Stimulated activated naive B cell treated with anti-CD40 and anti-IgM and Interleukin-4, amounts not matched to agents 10 μg/mL and 1 μg/mL and 100 μg/mL, for 72 hours (primary cell): ENCODE measurements around the gene SNF8.
A peak's percentile ranks its signal among the peaks of the same experiment; 100 is the strongest.
"Not testable (repeated sequence)": the region's sequence is repeated elsewhere in the genome, so short reads cannot be mapped to it uniquely, and the experiment has no call there.

ENCODE experiments used
- ATAC-seq, 2 donors: fragments of 150-1000 bp; cut with Tn5 transposase; replicated peaks; 2 replicates each; pipeline ENCODE4 v1.10.0; 2021; ENCODE audit warnings: moderate library complexity in 1 of 2
- DNase-seq: peaks from one replicate; pipeline ENCODE4 v3.0.0; 2021
- H3K27ac Mint-ChIP-seq: one replicate; pipeline ENCODE4 v1.8.0; 2022; ENCODE audit warnings: mild to moderate bottlenecking, mixed read lengths
- H3K27me3 Mint-ChIP-seq, 2 donors: one replicate each; pipeline ENCODE4 v1.8.0; 2022; ENCODE audit warnings: mixed read lengths in 2 of 2
- H3K36me3 Mint-ChIP-seq, 2 donors: one replicate each; pipeline ENCODE4 v1.8.0; 2022; ENCODE audit warnings: mixed read lengths in 2 of 2, mild to moderate bottlenecking in 1 of 2
- H3K4me1 Mint-ChIP-seq, 2 donors: one replicate each; pipeline ENCODE4 v1.8.0; 2022; ENCODE audit warnings: mixed read lengths in 2 of 2, mild to moderate bottlenecking in 1 of 2
- H3K4me3 Mint-ChIP-seq, 2 donors: one replicate each; pipeline ENCODE4 v1.8.0; 2022; ENCODE audit warnings: mild to moderate bottlenecking in 2 of 2, mixed read lengths in 2 of 2, moderate library complexity in 1 of 2
- H3K9me3 Mint-ChIP-seq, 2 donors: one replicate each; pipeline ENCODE4 v1.8.0; 2022; ENCODE audit warnings: mixed read lengths in 2 of 2, mild to moderate bottlenecking in 1 of 2

Gene SNF8

GRCh38 chr17:48960834-48961515 is 16.3 kb upstream of the SNF8 start:
- Mint-ChIP-seq H3K4me1 (peaks cover 1 to 6% of the 10 kb centered on the region in 2 donors), H3K27ac (no peak overlapping the region), H3K9me3 (no peaks in the 10 kb centered on the region), H3K4me3 (no peak overlapping the region), H3K27me3 (peaks cover 40 to 45% of the 10 kb centered on the region in 2 donors), H3K36me3 (no peaks in the 10 kb centered on the region)
- no peak for ATAC-seq
- DNase-seq = no peak

GRCh38 chr17:48954300-48954755 is 9.7 kb upstream of the SNF8 start:
- ATAC-seq = peak in 1 of 2 donors; percentile 47
- Mint-ChIP-seq H3K27me3 (peaks cover 4 to 6% of the 10 kb centered on the region in 2 donors), H3K27ac (peak overlapping the region; percentile 70), H3K4me3 (no peak overlapping the region), H3K36me3 (no peaks in the 10 kb centered on the region), H3K4me1 (peaks cover 11 to 13% of the 10 kb centered on the region in 2 donors), H3K9me3 (no peaks in the 10 kb centered on the region)
- DNase-seq = no peak

- ATAC-seq (peak; percentile 96 to 97), DNase-seq (peak; percentile 30)
- Mint-ChIP-seq H3K27me3 (peaks cover 0 to 2% of the 10 kb centered on the region in 2 donors), H3K36me3 (no peaks in the 10 kb centered on the region), H3K4me3 (peak overlapping the region; percentile 54 to 56), H3K4me1 (peaks cover 11 to 13% of the 10 kb centered on the region in 2 donors), H3K27ac (peak overlapping the region; percentile 91), H3K9me3 (peaks cover under 1 to 1% of the 10 kb centered on the region in 2 donors)
Observed at GRCh38 chr17:48952904-48953303, 8.3 kb upstream of the SNF8 start.

- H3K9me3 Mint-ChIP-seq = peaks cover 2 to 4% of the 10 kb centered on the region in 2 donors
- ATAC-seq (no peak), DNase-seq (no peak)
- no peak overlapping the region for H3K4me3 Mint-ChIP-seq
- H3K36me3 Mint-ChIP-seq = no peaks in the 10 kb centered on the region
- H3K27ac Mint-ChIP-seq = no peak overlapping the region
- peaks cover 0 to 5% of the 10 kb centered on the region in 2 donors for H3K27me3 Mint-ChIP-seq
- H3K4me1 Mint-ChIP-seq = peaks cover 11 to 13% of the 10 kb centered on the region in 2 donors
Observed at GRCh38 chr17:48951572-48951971, 6.9 kb upstream of the SNF8 start.

- Mint-ChIP-seq H3K4me3 (peak overlapping the region; percentile 99), H3K27ac (peak overlapping the region; percentile 98), H3K4me1 (peaks cover 0 to 12% of the 10 kb centered on the region in 2 donors), H3K36me3 (peaks cover 7 to 17% of the 10 kb centered on the region in 2 donors)
- not testable (repeated sequence) for H3K27me3 Mint-ChIP-seq, H3K9me3 Mint-ChIP-seq, DNase-seq, ATAC-seq
Observed at GRCh38 chr17:48945261-48945651, 614 bp upstream of the SNF8 start.

- ATAC-seq (peak in 1 of 2 donors; percentile 21), DNase-seq (no peak)
- no peak overlapping the region for H3K4me3 Mint-ChIP-seq
- no peaks in the 10 kb centered on the region for H3K27me3 Mint-ChIP-seq
- H3K9me3 Mint-ChIP-seq = peaks cover 0 to 1% of the 10 kb centered on the region in 2 donors
- peaks cover 13 to 27% of the 10 kb centered on the region in 2 donors for H3K4me1 Mint-ChIP-seq
- peak overlapping the region; percentile 51 for H3K27ac Mint-ChIP-seq
- H3K36me3 Mint-ChIP-seq = peaks cover 35 to 67% of the 10 kb centered on the region in 2 donors
Observed at GRCh38 chr17:48933035-48933434, 11.6 kb downstream of the SNF8 start.

GRCh38 chr17:48930435-48930873 is 14.2 kb downstream of the SNF8 start:
- H3K4me1 Mint-ChIP-seq = peaks cover 16 to 45% of the 10 kb centered on the region in 2 donors
- no peaks in the 10 kb centered on the region for H3K27me3 Mint-ChIP-seq
- peak overlapping the region; percentile 89 for H3K27ac Mint-ChIP-seq
- peaks cover 0 to 1% of the 10 kb centered on the region in 2 donors for H3K9me3 Mint-ChIP-seq
- H3K36me3 Mint-ChIP-seq = peaks cover 44 to 76% of the 10 kb centered on the region in 2 donors
- DNase-seq (no peak), ATAC-seq (peak in 1 of 2 donors; percentile 27)
- H3K4me3 Mint-ChIP-seq = no peak overlapping the region

GRCh38 chr17:48929812-48930165 is 14.9 kb downstream of the SNF8 start:
- DNase-seq = no peak
- H3K4me3 Mint-ChIP-seq = no peak overlapping the region
- H3K27ac Mint-ChIP-seq = peak overlapping the region; percentile 62
- H3K27me3 Mint-ChIP-seq = no peaks in the 10 kb centered on the region
- ATAC-seq = no peak
- peaks cover 44 to 77% of the 10 kb centered on the region in 2 donors for H3K36me3 Mint-ChIP-seq
- peaks cover 19 to 48% of the 10 kb centered on the region in 2 donors for H3K4me1 Mint-ChIP-seq
- peaks cover 0 to 1% of the 10 kb centered on the region in 2 donors for H3K9me3 Mint-ChIP-seq

GRCh38 chr17:48928876-48929811 is 15.5 kb downstream of the SNF8 start:
- peak overlapping the region; percentile 87 for H3K27ac Mint-ChIP-seq
- DNase-seq = no peak

GRCh38 chr17:48927978-48928745 is 16.5 kb downstream of the SNF8 start:
- Mint-ChIP-seq H3K27ac (peak overlapping the region; percentile 83), H3K36me3 (peaks cover 43 to 67% of the 10 kb centered on the region in 2 donors), H3K4me1 (peaks cover 19 to 48% of the 10 kb centered on the region in 2 donors), H3K4me3 (no peak overlapping the region), H3K9me3 (peaks cover 0 to 1% of the 10 kb centered on the region in 2 donors), H3K27me3 (no peaks in the 10 kb centered on the region)
- no peak for DNase-seq
- ATAC-seq = peak in 1 of 2 donors; percentile 14

More at GRCh38 chr17:48928876-48929811, 15.5 kb downstream of the SNF8 start:
- Mint-ChIP-seq H3K27me3 (no peaks in the 10 kb centered on the region), H3K36me3 (peaks cover 42 to 74% of the 10 kb centered on the region in 2 donors), H3K4me3 (peak overlapping the region in 1 of 2 donors; percentile 49), H3K9me3 (peaks cover 0 to 1% of the 10 kb centered on the region in 2 donors), H3K4me1 (peaks cover 19 to 48% of the 10 kb centered on the region in 2 donors)
- no peak for ATAC-seq

- Mint-ChIP-seq H3K9me3 (no peaks in the 10 kb centered on the region), H3K36me3 (peaks cover 37 to 62% of the 10 kb centered on the region in 2 donors), H3K4me1 (peaks cover 17 to 43% of the 10 kb centered on the region in 2 donors), H3K4me3 (no peak overlapping the region), H3K27me3 (no peaks in the 10 kb centered on the region), H3K27ac (peak overlapping the region; percentile 20)
- ATAC-seq (no peak), DNase-seq (no peak)
Observed at GRCh38 chr17:48925991-48926342, 18.7 kb downstream of the SNF8 start.

- H3K27ac Mint-ChIP-seq = peak overlapping the region; percentile 67
- peaks cover 39 to 62% of the 10 kb centered on the region in 2 donors for H3K36me3 Mint-ChIP-seq
- no peaks in the 10 kb centered on the region for H3K9me3 Mint-ChIP-seq
- no peaks in the 10 kb centered on the region for H3K27me3 Mint-ChIP-seq
- DNase-seq (no peak), ATAC-seq (no peak)
- no peak overlapping the region for H3K4me3 Mint-ChIP-seq
- peaks cover 17 to 40% of the 10 kb centered on the region in 2 donors for H3K4me1 Mint-ChIP-seq
Observed at GRCh38 chr17:48925251-48925990, 19.2 kb downstream of the SNF8 start.
